Natural killer cell (primary cell): Measurements from ENCODE around the gene TM9SF4. TPM values are rescaled to one million over a fixed set of nuclear protein-coding genes. Genes with fewer than 3 reads are reported as not detected.
"Not testable (repeated sequence)": the region's sequence is repeated elsewhere in the genome, so short reads cannot be mapped to it uniquely, and the experiment has no call there.

Experiments used
- ATAC-seq, 3 donors: fragments of 150-1000 bp in 2 of 3; fragments of 200-7000 bp in 1 of 3; cut with Tn5 transposase; 1 replicate in 1 of 3; 2 replicates in 2 of 3; pipeline ENCODE4 v1.10.0; 2021; ENCODE audit warnings: mild to moderate bottlenecking in 2 of 3, moderate library complexity in 2 of 3
- DNase-seq, 2 donors: peaks; one replicate each; pipeline versions ENCODE4 v3.0.0 to v3.0.0-alpha.2; 2013 to 2021; ENCODE audit warnings: mixed read lengths in 1 of 2
- H3K27ac ChIP-seq: one replicate; pipeline ENCODE4 v1.5.1; 2013; ENCODE audit warnings: mild to moderate bottlenecking, low read length
- H3K27me3 ChIP-seq: one replicate; pipeline ENCODE4 v1.6.1; 2013; ENCODE audit warnings: low read length; ENCODE audit not compliant: control insufficient read depth, insufficient read depth
- H3K36me3 ChIP-seq: one replicate; pipeline ENCODE4 v1.6.1; 2013; ENCODE audit warnings: low read length; ENCODE audit not compliant: control insufficient read depth, insufficient read depth
- H3K4me1 ChIP-seq: one replicate; pipeline ENCODE4 v1.6.1; 2013; ENCODE audit warnings: low read length; ENCODE audit not compliant: control insufficient read depth, insufficient read depth
- H3K4me3 ChIP-seq: one replicate; pipeline ENCODE4 v1.5.1; 2013; ENCODE audit warnings: low read length
- H3K9me3 ChIP-seq: one replicate; pipeline ENCODE4 v1.6.1; 2013; ENCODE audit warnings: low read length; ENCODE audit not compliant: control insufficient read depth, insufficient read depth
- H3K27ac Mint-ChIP-seq, 2 donors: one replicate each; pipeline ENCODE4 v1.8.0; 2022; ENCODE audit warnings: mild to moderate bottlenecking in 2 of 2, mixed read lengths in 2 of 2, moderate library complexity in 1 of 2
- H3K27me3 Mint-ChIP-seq, 2 donors: one replicate each; pipeline ENCODE4 v1.8.0; 2022; ENCODE audit warnings: low read depth in 2 of 2, mixed read lengths in 2 of 2
- H3K36me3 Mint-ChIP-seq: one replicate; pipeline ENCODE4 v1.8.0; 2022; ENCODE audit warnings: mixed read lengths
- H3K4me1 Mint-ChIP-seq, 2 donors: one replicate each; pipeline ENCODE4 v1.8.0; 2022; ENCODE audit warnings: mixed read lengths in 2 of 2
- H3K4me3 Mint-ChIP-seq: one replicate; pipeline ENCODE4 v1.8.0; 2022; ENCODE audit warnings: mild to moderate bottlenecking, moderate library complexity, mixed read lengths
- H3K9me3 Mint-ChIP-seq, 2 donors: one replicate each; pipeline ENCODE4 v1.8.0; 2022; ENCODE audit warnings: mixed read lengths in 2 of 2
- WGBS: methylation state at CpG from one replicate; pipeline ENCODE4 v1.1.7; 2013; ENCODE audit warnings: missing lambda C conversion rate; ENCODE audit not compliant: insufficient coverage; 5-methylcytosine and 5-hydroxymethylcytosine counted together
- intact Hi-C: fragments of 100-400 bp; cut with micrococcal nuclease; formaldehyde crosslinking; loops from one replicate; pipeline ENCODE4 v1.14.2; 2022
- total RNA-seq, 4 donors: library from RNA; stranded (reverse); fragments of 120-200 nt in 1 of 4; gene quantifications; one replicate each; pipeline versions ENCODE4 v1.2.3 to v1.2.4, GENCODE V29; 2013 to 2022
- TF ChIP-seq, protein P1 (sequence below): fragments of 200-600 bp; IDR thresholded peaks from one replicate; pipeline ENCODE4 v1.8.0; 2022; ENCODE audit warnings: antibody characterized with exemption

The TM9SF4 gene
- total RNA-seq, 3 donors from 2014 or later (not counting 1 experiment from before 2014, with no cell fraction given) = 35.8 to 42.8 (median 41.2) TPM

DNA sequence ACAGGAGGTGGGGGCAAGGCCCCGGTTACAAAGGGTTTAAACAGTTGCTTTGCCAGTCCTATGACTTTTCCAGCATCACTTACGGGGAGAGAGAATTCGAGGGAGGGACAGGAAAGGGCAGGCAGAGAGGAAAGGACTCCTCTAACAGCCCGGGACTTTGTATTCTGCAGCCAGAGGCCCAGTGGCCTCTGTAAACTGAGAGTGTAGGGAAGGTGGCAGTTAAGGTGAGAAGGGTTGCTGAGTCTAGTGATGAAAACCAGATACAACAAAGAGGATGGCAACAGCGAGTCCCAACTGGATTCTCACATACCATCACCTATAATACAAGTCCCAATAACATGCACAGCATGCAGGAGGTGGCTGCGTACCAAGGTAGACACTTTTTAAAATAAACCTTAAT lies 84.5 kb downstream of the TM9SF4 start:
- peaks cover 8% of the 10 kb centered on the region for H3K36me3 Mint-ChIP-seq
- H3K27me3 ChIP-seq = no peaks in the 10 kb centered on the region
- peak overlapping the region in 1 of 2 donors; percentile 2 for H3K27ac Mint-ChIP-seq
- H3K4me1 ChIP-seq = peaks cover 13% of the 10 kb centered on the region
- 95% methylated on average over 6 of the region's 6 CpGs for WGBS
- H3K9me3 ChIP-seq = no peaks in the 10 kb centered on the region
- TF ChIP-seq, protein P1, sequence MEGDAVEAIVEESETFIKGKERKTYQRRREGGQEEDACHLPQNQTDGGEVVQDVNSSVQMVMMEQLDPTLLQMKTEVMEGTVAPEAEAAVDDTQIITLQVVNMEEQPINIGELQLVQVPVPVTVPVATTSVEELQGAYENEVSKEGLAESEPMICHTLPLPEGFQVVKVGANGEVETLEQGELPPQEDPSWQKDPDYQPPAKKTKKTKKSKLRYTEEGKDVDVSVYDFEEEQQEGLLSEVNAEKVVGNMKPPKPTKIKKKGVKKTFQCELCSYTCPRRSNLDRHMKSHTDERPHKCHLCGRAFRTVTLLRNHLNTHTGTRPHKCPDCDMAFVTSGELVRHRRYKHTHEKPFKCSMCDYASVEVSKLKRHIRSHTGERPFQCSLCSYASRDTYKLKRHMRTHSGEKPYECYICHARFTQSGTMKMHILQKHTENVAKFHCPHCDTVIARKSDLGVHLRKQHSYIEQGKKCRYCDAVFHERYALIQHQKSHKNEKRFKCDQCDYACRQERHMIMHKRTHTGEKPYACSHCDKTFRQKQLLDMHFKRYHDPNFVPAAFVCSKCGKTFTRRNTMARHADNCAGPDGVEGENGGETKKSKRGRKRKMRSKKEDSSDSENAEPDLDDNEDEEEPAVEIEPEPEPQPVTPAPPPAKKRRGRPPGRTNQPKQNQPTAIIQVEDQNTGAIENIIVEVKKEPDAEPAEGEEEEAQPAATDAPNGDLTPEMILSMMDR = no peak
- no peak overlapping the region for H3K4me3 Mint-ChIP-seq
- H3K4me3 ChIP-seq = no peak overlapping the region
- H3K36me3 ChIP-seq = peaks cover 33% of the 10 kb centered on the region
- no peaks in the 10 kb centered on the region for H3K9me3 Mint-ChIP-seq
- no peak for DNase-seq
- no peak overlapping the region for H3K27ac ChIP-seq
- H3K27me3 Mint-ChIP-seq = no peaks in the 10 kb centered on the region
- intact Hi-C loops = no loop called here
- ATAC-seq = no peak
- peaks cover 5 to 39% of the 10 kb centered on the region in 2 donors for H3K4me1 Mint-ChIP-seq

DNA sequence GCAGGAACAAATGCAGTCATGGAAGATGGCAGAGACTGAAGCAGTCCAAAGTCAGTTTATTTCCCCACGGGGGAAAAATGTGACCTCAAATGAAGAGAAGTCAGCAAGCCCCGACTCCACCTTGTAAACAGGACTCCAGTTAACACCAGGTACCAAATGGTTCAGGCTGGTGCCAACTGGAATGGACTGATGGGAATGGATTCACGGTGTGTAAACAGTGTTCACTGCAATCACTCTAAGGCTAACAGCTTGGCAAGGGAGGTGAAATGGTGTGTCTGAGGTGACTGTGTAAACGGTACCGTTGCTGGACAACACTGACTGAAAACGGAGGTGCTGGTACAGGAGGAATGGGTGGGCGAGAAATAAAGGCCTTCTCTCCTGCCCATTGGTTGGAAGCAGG lies 86.1 kb downstream of the TM9SF4 start:
- H3K27me3 Mint-ChIP-seq = no peaks in the 10 kb centered on the region
- no peaks in the 10 kb centered on the region for H3K27me3 ChIP-seq
- H3K4me1 Mint-ChIP-seq = peaks cover 3 to 26% of the 10 kb centered on the region in 2 donors
- no peaks in the 10 kb centered on the region for H3K9me3 Mint-ChIP-seq
- no peak overlapping the region for H3K4me3 ChIP-seq
- 93% methylated on average over 7 of the region's 7 CpGs for WGBS
- intact Hi-C loops = no loop called here
- H3K36me3 ChIP-seq = peaks cover 37% of the 10 kb centered on the region
- no peak overlapping the region for H3K27ac Mint-ChIP-seq
- TF ChIP-seq, protein P1 = no peak
- H3K4me3 Mint-ChIP-seq = no peak overlapping the region
- no peaks in the 10 kb centered on the region for H3K9me3 ChIP-seq
- H3K27ac ChIP-seq = no peak overlapping the region
- H3K4me1 ChIP-seq = peaks cover under 1% of the 10 kb centered on the region
- H3K36me3 Mint-ChIP-seq = peaks cover 8% of the 10 kb centered on the region
- DNase-seq (no peak), ATAC-seq (no peak)

DNA sequence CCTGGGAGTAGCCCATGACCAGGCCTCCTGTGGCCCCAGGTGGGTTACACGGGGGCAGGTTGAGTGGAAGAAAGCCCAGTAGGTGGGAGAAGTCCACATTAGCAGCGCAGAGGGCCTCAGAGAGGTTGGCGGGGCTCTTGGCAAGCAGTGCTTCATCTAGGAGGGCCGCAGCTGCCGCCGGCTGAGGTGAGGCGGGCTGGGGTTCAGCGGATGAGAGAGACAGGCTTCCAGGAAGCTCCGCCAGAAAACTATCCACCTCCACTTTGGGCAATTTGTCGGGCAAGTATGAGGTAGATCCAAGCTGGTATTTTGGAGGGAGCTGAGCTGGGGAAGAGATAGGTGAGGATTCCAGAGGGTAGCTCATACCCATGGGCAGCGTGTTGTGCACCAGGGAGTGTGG lies 87.1 kb downstream of the TM9SF4 start:
- DNase-seq, H3K36me3 Mint-ChIP-seq, H3K4me3 ChIP-seq, H3K27ac ChIP-seq, H3K27me3 Mint-ChIP-seq, H3K9me3 Mint-ChIP-seq, ATAC-seq, H3K4me3 Mint-ChIP-seq, H3K4me1 ChIP-seq, intact Hi-C loops, H3K27ac Mint-ChIP-seq, H3K9me3 ChIP-seq, H3K27me3 ChIP-seq: not testable (repeated sequence)
- whole genome bisulfite sequencing = 99% methylated on average over 4 of the region's 11 CpGs
- peaks cover 47% of the 10 kb centered on the region for H3K36me3 ChIP-seq
- peaks cover 0 to 23% of the 10 kb centered on the region in 2 donors for H3K4me1 Mint-ChIP-seq

DNA sequence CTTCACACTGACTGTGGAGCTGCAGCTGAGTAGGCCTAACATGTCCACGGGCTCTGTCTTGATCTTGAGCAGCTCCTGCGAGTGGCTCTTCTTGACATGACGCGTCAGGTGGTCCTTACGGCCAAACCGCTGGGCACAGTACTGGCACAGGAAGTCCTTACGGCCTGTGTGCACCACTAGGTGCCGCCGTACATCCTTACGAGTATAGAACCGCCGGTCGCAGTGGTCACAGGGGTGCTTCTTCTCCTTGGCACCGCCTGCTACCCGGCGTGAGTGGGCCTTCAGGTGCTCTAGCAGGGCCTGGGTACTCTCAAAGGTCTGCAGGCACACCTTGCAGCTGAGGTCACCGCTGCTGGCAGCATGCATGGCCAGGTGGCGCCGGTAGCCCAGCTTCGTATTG lies 87.6 kb downstream of the TM9SF4 start:
- H3K27me3 ChIP-seq, intact Hi-C loops, H3K4me1 ChIP-seq, ATAC-seq, H3K9me3 ChIP-seq, H3K4me3 ChIP-seq, H3K4me3 Mint-ChIP-seq, H3K9me3 Mint-ChIP-seq, H3K27me3 Mint-ChIP-seq, DNase-seq, H3K27ac Mint-ChIP-seq, H3K36me3 Mint-ChIP-seq, H3K27ac ChIP-seq: not testable (repeated sequence)
- 95% methylated on average over 20 of the region's 20 CpGs for WGBS
- H3K36me3 ChIP-seq = peaks cover 49% of the 10 kb centered on the region
- peaks cover 0 to 26% of the 10 kb centered on the region in 2 donors for H3K4me1 Mint-ChIP-seq
